NCI-H524 (cell line): Measurements from ENCODE around the gene ENKUR.

Experiments used
- DNase-seq, 2 experiments: peaks; one replicate each; lab custom pipeline; 2025; lab: John Stamatoyannopoulos, UW

Gene ENKUR

DNA sequence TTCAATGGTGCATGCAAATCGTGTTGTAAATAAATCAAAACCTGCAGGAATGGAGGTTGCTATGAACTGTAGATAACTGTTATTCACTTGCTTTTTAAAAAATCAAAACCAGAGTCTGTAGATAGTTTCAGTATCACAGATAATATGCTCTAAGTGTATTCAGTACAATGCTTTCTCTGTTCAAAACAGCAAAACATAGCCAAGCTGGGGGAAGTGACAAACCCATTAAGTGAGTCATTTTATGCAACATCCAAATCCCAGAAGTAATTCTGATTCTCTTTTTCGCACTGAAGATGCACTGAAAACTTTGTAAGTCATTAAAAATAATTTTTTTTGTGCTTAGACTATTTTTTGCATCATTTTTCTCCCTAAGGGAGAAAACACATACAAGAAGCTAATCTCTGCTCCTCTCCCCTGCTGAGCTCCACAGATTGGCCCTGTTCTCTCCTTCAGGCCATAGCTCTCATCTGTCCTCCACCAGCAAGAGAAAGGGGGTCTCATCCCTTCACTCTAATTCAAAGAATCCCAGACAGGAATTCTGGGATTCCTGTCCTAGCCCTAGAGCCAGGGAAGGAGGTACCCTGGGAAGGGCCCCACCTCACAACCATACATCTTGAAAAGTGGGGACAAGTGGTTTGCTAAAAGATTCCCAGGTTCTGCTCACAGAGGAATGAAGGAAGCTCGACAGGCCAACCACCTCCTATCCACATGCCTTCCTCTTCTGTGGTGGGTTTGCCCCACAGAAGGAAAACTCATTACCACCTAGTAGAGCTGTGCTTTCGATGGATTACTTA, 68.5 kb downstream of the ENKUR start:
- DNase-seq: no peak

DNA sequence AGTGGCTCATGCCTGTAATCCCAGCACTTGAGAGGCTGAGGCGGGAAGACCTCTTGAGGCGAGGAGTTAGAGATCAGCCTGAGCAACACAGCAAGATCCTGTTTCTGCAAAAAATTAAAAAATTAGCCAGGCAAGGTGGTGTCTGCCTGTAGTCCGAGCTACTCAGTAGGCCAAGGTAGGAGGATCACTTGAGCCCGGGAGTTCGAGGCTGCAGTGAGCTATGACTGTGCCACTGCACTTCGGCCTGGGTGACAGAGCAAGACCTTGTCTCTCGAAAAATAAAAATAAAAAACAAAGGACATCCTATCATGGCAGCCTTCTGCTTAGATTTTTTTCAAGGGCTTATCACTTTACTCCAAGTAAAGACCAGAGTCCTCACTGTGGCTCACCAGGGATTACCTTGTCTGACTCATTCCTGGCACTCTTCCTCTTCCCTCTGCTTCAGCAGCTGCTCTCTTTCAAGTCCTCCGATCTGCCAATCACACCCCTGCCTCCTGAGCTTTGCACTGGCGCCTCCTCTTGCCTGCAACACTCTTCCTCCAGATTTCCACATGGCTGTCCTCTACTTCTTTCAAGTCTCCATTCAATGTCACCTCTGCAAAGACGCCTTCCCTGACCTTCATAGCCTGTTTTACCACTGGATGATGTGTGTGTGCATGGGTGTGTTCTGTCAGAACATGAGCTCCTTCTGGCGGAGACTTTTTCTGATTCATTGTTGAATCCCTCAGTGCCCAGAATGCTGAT, 71.3 kb downstream of the ENKUR start:
- DNase-seq: peak; percentile 0 to 60

DNA sequence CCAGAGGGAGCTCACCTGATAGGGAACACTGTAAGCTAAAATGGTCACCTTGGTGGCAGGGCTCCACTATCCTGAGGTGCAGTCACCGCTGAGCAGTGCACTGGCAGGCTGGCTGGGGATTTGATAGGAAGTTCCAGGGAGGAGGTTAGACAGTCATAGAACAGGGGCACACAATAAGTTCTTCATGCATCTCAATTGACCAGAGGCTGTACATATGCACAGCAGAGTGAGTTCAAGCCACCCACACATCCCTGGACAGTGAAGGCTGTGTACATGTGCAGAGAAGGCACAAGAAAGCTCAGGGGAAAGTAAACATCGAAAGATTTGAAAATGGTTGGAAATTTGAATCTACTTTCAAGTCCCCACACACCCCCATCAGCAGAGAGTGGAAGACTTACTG, 77.4 kb downstream of the ENKUR start:
- DNase-seq: no peak

DNA sequence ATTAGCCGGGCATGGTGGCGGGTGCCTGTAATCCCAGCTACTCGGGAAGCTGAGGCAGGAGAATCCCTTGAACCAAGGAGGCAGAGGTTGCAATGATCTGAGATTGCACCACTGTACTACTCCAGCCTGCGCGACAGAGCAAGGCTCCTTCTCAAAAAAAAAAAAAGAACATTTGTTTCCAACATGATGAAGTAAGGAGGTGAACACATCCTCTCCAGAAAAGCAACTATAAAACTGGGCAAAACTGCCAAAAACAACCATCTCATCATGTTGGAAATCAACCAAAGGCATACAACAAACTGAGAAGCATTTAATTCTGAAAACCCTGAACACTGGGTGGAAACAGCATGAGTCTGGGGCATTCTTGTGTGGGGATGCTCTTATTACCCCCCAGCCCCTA, 77.9 kb downstream of the ENKUR start:
- DNase-seq: no peak

DNA sequence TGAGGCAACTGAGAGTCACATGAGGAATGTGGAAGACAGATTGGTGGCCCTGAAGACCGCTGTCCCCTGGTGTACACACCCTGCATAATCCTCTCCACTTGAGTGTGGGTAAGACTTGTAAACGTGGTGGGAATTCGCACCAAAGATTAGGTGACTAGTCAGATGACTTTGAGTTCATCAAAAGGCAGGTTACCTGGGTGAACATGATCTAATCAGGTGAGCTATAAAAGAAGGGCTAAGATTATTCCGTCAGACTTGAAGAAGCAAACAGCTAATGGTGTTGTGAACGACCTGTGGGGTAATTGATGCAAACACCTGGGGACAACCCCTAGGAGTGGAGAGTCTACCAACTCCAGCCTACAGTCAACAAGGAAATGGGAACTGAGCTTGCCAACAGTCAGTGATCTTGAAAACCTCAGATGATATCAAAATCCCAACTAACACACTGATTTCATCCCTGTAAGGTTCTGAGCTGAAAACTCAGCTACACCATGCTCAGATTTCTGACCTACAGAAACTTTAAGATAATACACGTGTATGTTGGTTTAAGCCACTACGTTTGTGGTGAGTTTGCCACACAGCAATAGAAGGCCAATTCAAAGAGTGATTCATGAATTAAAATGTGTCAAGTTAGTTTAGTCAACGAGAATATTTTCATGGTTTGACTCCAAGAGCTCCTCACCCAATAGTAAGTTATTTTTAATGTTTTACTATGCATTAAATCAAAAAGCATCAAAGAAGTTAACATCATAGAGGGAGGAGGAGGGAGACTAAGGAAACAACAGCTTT, 80.3 kb downstream of the ENKUR start:
- no peak for DNase-seq
